Effector memory CD8-positive, alpha-beta T cell (primary cell): ENCODE results near the gene PABPN1L.

Experiments
- ATAC-seq: fragments of 150-1000 bp; cut with Tn5 transposase; replicated peaks from 2 replicates; pipeline ENCODE4 v1.10.0; 2021; ENCODE audit warnings: mild to moderate bottlenecking, moderate library complexity
- DNase-seq, 3 experiments: peaks; one replicate each; pipeline ENCODE4 v3.0.0; 2021
- H3K27ac Mint-ChIP-seq, 2 donors: one replicate each; pipeline ENCODE4 v1.8.0; 2022; ENCODE audit warnings: mild to moderate bottlenecking in 2 of 2, mixed read lengths in 2 of 2, moderate library complexity in 2 of 2
- H3K27me3 Mint-ChIP-seq, 2 donors: one replicate each; pipeline ENCODE4 v1.8.0; 2022; ENCODE audit warnings: mixed read lengths in 2 of 2
- H3K36me3 Mint-ChIP-seq: one replicate; pipeline ENCODE4 v1.8.0; 2022; ENCODE audit warnings: mild to moderate bottlenecking, moderate library complexity, mixed read lengths; ENCODE audit not compliant: insufficient read depth
- H3K4me1 Mint-ChIP-seq, 2 donors: one replicate each; pipeline ENCODE4 v1.8.0; 2022; ENCODE audit warnings: low read depth in 2 of 2, mixed read lengths in 2 of 2
- H3K4me3 Mint-ChIP-seq, 2 donors: one replicate each; pipeline ENCODE4 v1.8.0; 2022; ENCODE audit warnings: mild to moderate bottlenecking in 2 of 2, mixed read lengths in 2 of 2, moderate library complexity in 2 of 2
- H3K9me3 Mint-ChIP-seq, 2 donors: one replicate each; pipeline ENCODE4 v1.8.0; 2022; ENCODE audit warnings: mixed read lengths in 2 of 2

Gene PABPN1L

GRCh38 chr16:88839745-88840599 is 26.5 kb downstream of the PABPN1L start:
- H3K27me3 Mint-ChIP-seq = no peaks in the 10 kb centered on the region
- no peak for ATAC-seq

GRCh38 chr16:88839026-88839529 is 27.4 kb downstream of the PABPN1L start:
- peaks cover 4% of the 10 kb centered on the region in 2 donors for H3K4me1 Mint-ChIP-seq

More at GRCh38 chr16:88839745-88840599, 26.5 kb downstream of the PABPN1L start:
- no peaks in the 10 kb centered on the region for H3K9me3 Mint-ChIP-seq
- no peak overlapping the region for H3K4me3 Mint-ChIP-seq
- H3K27ac Mint-ChIP-seq = no peak overlapping the region
- no peak for DNase-seq
- peaks cover 13% of the 10 kb centered on the region for H3K36me3 Mint-ChIP-seq
- H3K4me1 Mint-ChIP-seq = peaks cover 4% of the 10 kb centered on the region in 2 donors

GRCh38 chr16:88838566-88838965 is 27.9 kb downstream of the PABPN1L start:
- DNase-seq = no peak
- H3K27ac Mint-ChIP-seq = no peak overlapping the region
- peaks cover 2 to 4% of the 10 kb centered on the region in 2 donors for H3K4me1 Mint-ChIP-seq
- H3K36me3 Mint-ChIP-seq = peaks cover 13% of the 10 kb centered on the region
- ATAC-seq = no peak
- no peaks in the 10 kb centered on the region for H3K9me3 Mint-ChIP-seq
- no peaks in the 10 kb centered on the region for H3K27me3 Mint-ChIP-seq
- H3K4me3 Mint-ChIP-seq = no peak overlapping the region

More at GRCh38 chr16:88839026-88839529, 27.4 kb downstream of the PABPN1L start:
- Mint-ChIP-seq H3K4me3 (no peak overlapping the region), H3K36me3 (peaks cover 13% of the 10 kb centered on the region), H3K9me3 (no peaks in the 10 kb centered on the region), H3K27me3 (no peaks in the 10 kb centered on the region), H3K27ac (no peak overlapping the region)
- DNase-seq = no peak
- no peak for ATAC-seq

- Mint-ChIP-seq H3K27me3 (no peaks in the 10 kb centered on the region), H3K36me3 (peaks cover 8% of the 10 kb centered on the region), H3K4me1 (peaks cover 0 to 4% of the 10 kb centered on the region in 2 donors), H3K9me3 (no peaks in the 10 kb centered on the region), H3K27ac (no peak overlapping the region), H3K4me3 (no peak overlapping the region)
- ATAC-seq (no peak), DNase-seq (no peak)
Measured at GRCh38 chr16:88837806-88838205, 28.7 kb downstream of the PABPN1L start.

- no peak overlapping the region for H3K27ac Mint-ChIP-seq
- ATAC-seq (no peak), DNase-seq (no peak)
- H3K9me3 Mint-ChIP-seq = no peaks in the 10 kb centered on the region
- no peaks in the 10 kb centered on the region for H3K4me1 Mint-ChIP-seq
- no peak overlapping the region for H3K4me3 Mint-ChIP-seq
- H3K36me3 Mint-ChIP-seq = peaks cover 8% of the 10 kb centered on the region
- no peaks in the 10 kb centered on the region for H3K27me3 Mint-ChIP-seq
Measured at GRCh38 chr16:88836791-88837190, 29.7 kb downstream of the PABPN1L start.

GRCh38 chr16:88835818-88836217 is 30.6 kb downstream of the PABPN1L start:
- Mint-ChIP-seq H3K36me3 (peaks cover 8% of the 10 kb centered on the region), H3K27me3 (no peaks in the 10 kb centered on the region), H3K27ac (no peak overlapping the region), H3K9me3 (no peaks in the 10 kb centered on the region), H3K4me3 (no peak overlapping the region), H3K4me1 (no peaks in the 10 kb centered on the region)
- DNase-seq (no peak), ATAC-seq (no peak)

- H3K27ac Mint-ChIP-seq = no peak overlapping the region
- no peak for ATAC-seq
- H3K9me3 Mint-ChIP-seq = no peaks in the 10 kb centered on the region
- H3K4me3 Mint-ChIP-seq = no peak overlapping the region
- no peaks in the 10 kb centered on the region for H3K4me1 Mint-ChIP-seq
- DNase-seq = no peak
- H3K27me3 Mint-ChIP-seq = no peaks in the 10 kb centered on the region
- peaks cover 8% of the 10 kb centered on the region for H3K36me3 Mint-ChIP-seq
Measured at GRCh38 chr16:88835383-88835782, 31.1 kb downstream of the PABPN1L start.

- peaks cover 5% of the 10 kb centered on the region for H3K36me3 Mint-ChIP-seq
- no peak overlapping the region for H3K27ac Mint-ChIP-seq
- no peaks in the 10 kb centered on the region for H3K4me1 Mint-ChIP-seq
- no peaks in the 10 kb centered on the region for H3K9me3 Mint-ChIP-seq
- no peak overlapping the region for H3K4me3 Mint-ChIP-seq
- ATAC-seq (no peak), DNase-seq (no peak)
- no peaks in the 10 kb centered on the region for H3K27me3 Mint-ChIP-seq
Measured at GRCh38 chr16:88834670-88835069, 31.8 kb downstream of the PABPN1L start.

GRCh38 chr16:88833086-88833485 is 33.4 kb downstream of the PABPN1L start:
- ATAC-seq (no peak), DNase-seq (no peak)
- H3K36me3 Mint-ChIP-seq = peaks cover 5% of the 10 kb centered on the region
- H3K27ac Mint-ChIP-seq = peak overlapping the region in 1 of 2 donors; percentile 5
- no peaks in the 10 kb centered on the region for H3K27me3 Mint-ChIP-seq
- no peak overlapping the region for H3K4me3 Mint-ChIP-seq
- H3K4me1 Mint-ChIP-seq = no peaks in the 10 kb centered on the region
- H3K9me3 Mint-ChIP-seq = no peaks in the 10 kb centered on the region

GRCh38 chr16:88831838-88832237 is 34.6 kb downstream of the PABPN1L start:
- ATAC-seq (no peak), DNase-seq (no peak)
- no peaks in the 10 kb centered on the region for H3K27me3 Mint-ChIP-seq
- H3K9me3 Mint-ChIP-seq = no peaks in the 10 kb centered on the region
- no peaks in the 10 kb centered on the region for H3K4me1 Mint-ChIP-seq
- no peak overlapping the region for H3K4me3 Mint-ChIP-seq
- H3K36me3 Mint-ChIP-seq = peaks cover 5% of the 10 kb centered on the region
- no peak overlapping the region for H3K27ac Mint-ChIP-seq

GRCh38 chr16:88830783-88831182 is 35.7 kb downstream of the PABPN1L start:
- Mint-ChIP-seq H3K9me3 (no peaks in the 10 kb centered on the region), H3K4me3 (no peak overlapping the region), H3K27ac (no peak overlapping the region), H3K36me3 (no peaks in the 10 kb centered on the region), H3K4me1 (no peaks in the 10 kb centered on the region), H3K27me3 (no peaks in the 10 kb centered on the region)
- ATAC-seq (no peak), DNase-seq (no peak)

- H3K27ac Mint-ChIP-seq = no peak overlapping the region
- H3K36me3 Mint-ChIP-seq = no peaks in the 10 kb centered on the region
- H3K4me1 Mint-ChIP-seq = no peaks in the 10 kb centered on the region
- H3K9me3 Mint-ChIP-seq = no peaks in the 10 kb centered on the region
- no peaks in the 10 kb centered on the region for H3K27me3 Mint-ChIP-seq
- no peak for ATAC-seq
- H3K4me3 Mint-ChIP-seq = no peak overlapping the region
- DNase-seq = no peak
Measured at GRCh38 chr16:88830258-88830657, 36.2 kb downstream of the PABPN1L start.

- H3K9me3 Mint-ChIP-seq = no peaks in the 10 kb centered on the region
- no peak overlapping the region for H3K4me3 Mint-ChIP-seq
- DNase-seq (no peak), ATAC-seq (no peak)
- no peaks in the 10 kb centered on the region for H3K27me3 Mint-ChIP-seq
- H3K36me3 Mint-ChIP-seq = no peaks in the 10 kb centered on the region
- no peaks in the 10 kb centered on the region for H3K4me1 Mint-ChIP-seq
- H3K27ac Mint-ChIP-seq = no peak overlapping the region
Measured at GRCh38 chr16:88828711-88829110, 37.7 kb downstream of the PABPN1L start.

GRCh38 chr16:88827727-88828126 is 38.7 kb downstream of the PABPN1L start:
- no peak overlapping the region for H3K4me3 Mint-ChIP-seq
- ATAC-seq (no peak), DNase-seq (no peak)
- H3K4me1 Mint-ChIP-seq = no peaks in the 10 kb centered on the region
- H3K9me3 Mint-ChIP-seq = no peaks in the 10 kb centered on the region
- no peaks in the 10 kb centered on the region for H3K27me3 Mint-ChIP-seq
- peaks cover under 1% of the 10 kb centered on the region for H3K36me3 Mint-ChIP-seq
- H3K27ac Mint-ChIP-seq = no peak overlapping the region
